Sigmoid colon (tissue), 4 donors: ENCODE results near the gene PIP4K2A.

Source experiments
- EP300 ChIP-seq, 4 donors: sonication (generic); formaldehyde crosslinking; IDR thresholded peaks; one replicate each; pipeline ENCODE4 v1.6.1; 2017; ENCODE audit warnings: antibody characterized with exemption in 4 of 4
- POLR2A ChIP-seq, 2 donors: fragments of 450-650 bp; IDR thresholded peaks; one replicate each; pipeline ENCODE4 v1.6.1; 2016; ENCODE audit warnings: antibody characterized with exemption in 2 of 2, mild to moderate bottlenecking in 2 of 2, moderate library complexity in 2 of 2
- POLR2AphosphoS5 ChIP-seq, 4 donors: sonication (generic); formaldehyde crosslinking; IDR thresholded peaks; one replicate each; pipeline ENCODE4 v1.6.1; 2017; ENCODE audit warnings: antibody characterized with exemption in 4 of 4
- TF ChIP-seq, protein P1 (sequence below), 4 experiments: fragments of 450-650 bp in 3 of 4; fragments of 200-600 bp in 1 of 4; IDR thresholded peaks; one replicate each; pipeline ENCODE4 v1.5.1; 2016 to 2019; ENCODE audit warnings: antibody characterized with exemption in 4 of 4, mild to moderate bottlenecking in 3 of 4, moderate library complexity in 2 of 4

DNA sequence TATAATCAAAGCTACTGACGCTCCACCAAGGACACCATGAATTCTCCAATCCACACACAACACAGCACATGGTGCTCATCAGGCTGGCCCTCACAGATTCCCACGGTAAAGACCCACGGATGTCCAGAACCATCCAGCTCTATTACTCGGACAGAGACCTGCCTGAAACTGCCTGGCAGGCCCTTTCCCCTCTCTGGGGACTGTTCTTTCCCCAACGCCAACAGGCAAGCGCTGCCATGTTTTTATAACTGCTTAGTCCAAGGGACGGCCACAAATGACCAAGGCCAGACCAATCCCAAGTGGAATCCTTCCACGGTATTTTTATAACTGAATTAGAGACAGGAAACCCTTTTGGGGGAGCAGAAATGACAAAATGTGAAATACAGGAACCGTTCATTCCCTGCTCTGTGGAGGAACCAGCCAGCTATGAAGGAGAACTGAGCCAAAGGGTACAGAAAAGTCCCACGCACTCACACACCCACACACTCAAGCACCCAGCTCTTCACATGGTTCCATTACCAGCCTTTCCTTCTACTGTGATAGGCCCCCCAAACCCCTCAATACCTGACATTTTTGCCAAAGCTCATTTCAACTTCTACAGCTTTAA is 4.1 kb downstream of the PIP4K2A start:
- TF ChIP-seq, protein P1, sequence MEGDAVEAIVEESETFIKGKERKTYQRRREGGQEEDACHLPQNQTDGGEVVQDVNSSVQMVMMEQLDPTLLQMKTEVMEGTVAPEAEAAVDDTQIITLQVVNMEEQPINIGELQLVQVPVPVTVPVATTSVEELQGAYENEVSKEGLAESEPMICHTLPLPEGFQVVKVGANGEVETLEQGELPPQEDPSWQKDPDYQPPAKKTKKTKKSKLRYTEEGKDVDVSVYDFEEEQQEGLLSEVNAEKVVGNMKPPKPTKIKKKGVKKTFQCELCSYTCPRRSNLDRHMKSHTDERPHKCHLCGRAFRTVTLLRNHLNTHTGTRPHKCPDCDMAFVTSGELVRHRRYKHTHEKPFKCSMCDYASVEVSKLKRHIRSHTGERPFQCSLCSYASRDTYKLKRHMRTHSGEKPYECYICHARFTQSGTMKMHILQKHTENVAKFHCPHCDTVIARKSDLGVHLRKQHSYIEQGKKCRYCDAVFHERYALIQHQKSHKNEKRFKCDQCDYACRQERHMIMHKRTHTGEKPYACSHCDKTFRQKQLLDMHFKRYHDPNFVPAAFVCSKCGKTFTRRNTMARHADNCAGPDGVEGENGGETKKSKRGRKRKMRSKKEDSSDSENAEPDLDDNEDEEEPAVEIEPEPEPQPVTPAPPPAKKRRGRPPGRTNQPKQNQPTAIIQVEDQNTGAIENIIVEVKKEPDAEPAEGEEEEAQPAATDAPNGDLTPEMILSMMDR (IDR thresholded peaks at IDR 0.05) = no peak
- TF ChIP-seq POLR2A (IDR thresholded peaks at IDR 0.05) (no peak), POLR2AphosphoS5 (IDR thresholded peaks at IDR 0.05) (no peak), EP300 (IDR thresholded peaks at IDR 0.05) (no peak)
